Motor neuron (in vitro differentiated cells): ENCODE measurements around the gene VPS13D. TPM values are rescaled to one million over a fixed set of nuclear protein-coding genes. Genes with fewer than 3 reads are reported as not detected.

Experiments
- ATAC-seq, 8 experiments: fragments of 200-7000 bp; cut with Tn5 transposase; replicated peaks in 6 of 8; 2 replicates each; pipeline ENCODE4 v1.8.0; 2021; ENCODE audit warnings: mild to moderate bottlenecking in 8 of 8, moderate library complexity in 8 of 8
- H3K27ac ChIP-seq, 2 donors: fragments of 250-450 bp; sonication (Bioruptor Pico); 2 replicates each; pipeline ENCODE4 v1.9.0; 2021; ENCODE audit warnings: antibody characterized with exemption in 2 of 2, mild to moderate bottlenecking in 2 of 2, moderate library complexity in 1 of 2
- H3K4me1 ChIP-seq, 2 donors: fragments of 250-450 bp; sonication (Bioruptor Pico); replicated peaks in 1 of 2; 2 replicates each; pipeline ENCODE4 v1.6.1; 2021; ENCODE audit warnings: antibody characterized with exemption in 2 of 2, mild to moderate bottlenecking in 2 of 2, moderate library complexity in 1 of 2
- H3K4me3 ChIP-seq, 5 donors: fragments of 250-450 bp; sonication (Bioruptor Pico); 2 replicates each; pipeline ENCODE4 v1.9.0; 2021; ENCODE audit warnings: antibody characterized with exemption in 5 of 5, mild to moderate bottlenecking in 5 of 5, moderate library complexity in 4 of 5
- WGBS, 10 experiments: fragments of 450-650 bp; shearing (Covaris generic); methylation state at CpG; one replicate each; pipeline ENCODE4 v1.0.0; 2022; 5-methylcytosine and 5-hydroxymethylcytosine counted together
- in situ Hi-C, 9 experiments: fragments of 400-800 bp; cut with MboI; loops; one replicate each; pipeline ENCODE4 v1.15.0; 2021; ENCODE audit warnings: low sequenced_read_pairs in 9 of 9, low pct_unique_long_range_greater_than_20kb in 2 of 9; ENCODE audit not compliant: unreplicated experiment in 9 of 9
- total RNA-seq, 8 experiments: library from RNA; unstranded; fragments of 300-600 nt; gene quantifications; 2 replicates each; pipeline versions ENCODE4 v1.2.3 to v1.2.4, GENCODE V29; 2022

Gene VPS13D
- total RNA-seq, 8 experiments from 2014 or later: 18.7 to 130 (median 34.7) TPM

- H3K4me1 ChIP-seq: peaks cover 4 to 12% of the 10 kb centered on the region in 2 donors
- WGBS, 10 experiments: 89 to 100% (median 96%) methylated on average over 2 to 10 of the region's 10 CpGs; no CpG with 5 or more reads in 1 of the 10 experiments
- no peak overlapping the region for H3K4me3 ChIP-seq
- H3K27ac ChIP-seq: no peak overlapping the region
- ATAC-seq: no peak
- in situ Hi-C loops: no loop called here
These were observed 170.3 kb downstream of the VPS13D start for GRCh38 chr1:12400027-12400693.

GRCh38 chr1:12402159-12402673 is 172.4 kb downstream of the VPS13D start:
- Histone ChIP-seq H3K4me1 (peaks cover 12 to 30% of the 10 kb centered on the region in 2 donors), H3K4me3 (no peak overlapping the region), H3K27ac (no peak overlapping the region)
- 38 to 96% (median 63%) methylated on average over 1 to 3 of the region's 3 CpGs for WGBS, 10 experiments
- in situ Hi-C loops: no loop called here
- ATAC-seq: peak in 1 of 8 experiments; percentile 52

DNA sequence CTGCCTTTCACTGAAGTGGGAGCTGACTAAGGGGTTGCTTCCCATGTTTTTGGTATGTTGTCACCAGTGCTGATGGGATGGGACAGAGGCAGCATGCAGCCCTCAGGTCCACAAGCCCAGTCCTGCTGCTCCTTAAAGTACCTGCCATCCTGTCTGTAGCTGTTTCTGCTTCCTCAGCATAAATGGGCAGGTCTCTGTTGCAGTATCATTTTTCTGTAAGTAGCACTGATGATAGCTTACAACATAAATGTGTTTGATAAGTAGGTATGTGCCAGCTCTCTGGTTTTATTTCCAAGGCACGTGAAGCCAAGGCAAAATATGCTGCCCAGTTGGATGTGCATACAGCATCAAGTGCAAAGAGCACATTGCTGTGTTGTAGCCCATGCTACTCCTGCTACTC is 173.0 kb downstream of the VPS13D start:
- WGBS, 10 experiments: 80 to 100% (median 100%) methylated on average over 1 of the region's 1 CpG; no CpG with 5 or more reads in 3 of the 10 experiments
- ATAC-seq: no peak
- Histone ChIP-seq H3K27ac (no peak overlapping the region), H3K4me3 (no peak overlapping the region), H3K4me1 (peaks cover 15 to 30% of the 10 kb centered on the region in 2 donors)
- in situ Hi-C loops: no loop called here

DNA sequence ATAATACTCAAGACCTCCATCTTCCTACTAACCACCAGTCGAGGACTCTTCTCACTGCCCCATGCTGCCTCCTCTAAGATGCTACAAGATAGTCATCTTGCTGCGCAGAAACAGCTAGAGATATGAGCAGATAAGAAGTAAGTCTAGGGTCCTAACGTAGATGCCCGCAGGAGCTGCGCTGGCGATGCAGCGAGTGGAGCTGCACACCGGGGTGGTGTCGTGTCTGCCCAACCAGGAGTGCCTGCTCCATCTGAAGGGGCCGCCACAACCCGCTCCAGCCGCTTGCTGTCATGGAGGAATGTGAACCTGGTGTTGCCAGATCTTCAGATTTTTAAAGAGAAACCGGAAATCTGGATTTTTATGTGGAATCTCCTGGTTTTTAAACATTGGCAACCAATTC is 175.1 kb downstream of the VPS13D start:
- Histone ChIP-seq H3K4me1 (peaks cover 19 to 34% of the 10 kb centered on the region in 2 donors), H3K27ac (no peak overlapping the region), H3K4me3 (no peak overlapping the region)
- 84 to 100% (median 97%) methylated on average over 1 to 13 of the region's 13 CpGs; no CpG with 5 or more reads in 2 of the 10 experiments for WGBS, 10 experiments
- in situ Hi-C loops: no loop called here
- no peak for ATAC-seq

- no peak overlapping the region for H3K4me3 ChIP-seq
- no peak for ATAC-seq
- H3K4me1 ChIP-seq: peaks cover 19 to 34% of the 10 kb centered on the region in 2 donors
- 40 to 100% (median 82%) methylated on average over 1 to 8 of the region's 9 CpGs; no CpG with 5 or more reads in 1 of the 10 experiments for WGBS, 10 experiments
- no peak overlapping the region for H3K27ac ChIP-seq
- in situ Hi-C loops: no loop called here
These were observed 175.7 kb downstream of the VPS13D start for GRCh38 chr1:12405325-12406210.

- ATAC-seq: peak in 1 of 8 experiments; percentile 45
- H3K4me1 ChIP-seq: peaks cover 19 to 32% of the 10 kb centered on the region in 2 donors
- H3K27ac ChIP-seq: no peak overlapping the region
- in situ Hi-C loops: no loop called here
- no peak overlapping the region for H3K4me3 ChIP-seq
- WGBS, 10 experiments: 13 to 81% (median 25%) methylated on average over 1 to 8 of the region's 8 CpGs
These were observed 176.6 kb downstream of the VPS13D start for GRCh38 chr1:12406211-12407021.

GRCh38 chr1:12407050-12407961 is 177.5 kb downstream of the VPS13D start:
- in situ Hi-C loops: no loop called here
- ATAC-seq: peak; percentile 31 to 60 (median 54)
- Histone ChIP-seq H3K4me1 (peaks cover 15 to 26% of the 10 kb centered on the region in 2 donors), H3K4me3 (no peak overlapping the region), H3K27ac (no peak overlapping the region)
- 44 to 100% (median 72%) methylated on average over 2 to 8 of the region's 8 CpGs for WGBS, 10 experiments

DNA sequence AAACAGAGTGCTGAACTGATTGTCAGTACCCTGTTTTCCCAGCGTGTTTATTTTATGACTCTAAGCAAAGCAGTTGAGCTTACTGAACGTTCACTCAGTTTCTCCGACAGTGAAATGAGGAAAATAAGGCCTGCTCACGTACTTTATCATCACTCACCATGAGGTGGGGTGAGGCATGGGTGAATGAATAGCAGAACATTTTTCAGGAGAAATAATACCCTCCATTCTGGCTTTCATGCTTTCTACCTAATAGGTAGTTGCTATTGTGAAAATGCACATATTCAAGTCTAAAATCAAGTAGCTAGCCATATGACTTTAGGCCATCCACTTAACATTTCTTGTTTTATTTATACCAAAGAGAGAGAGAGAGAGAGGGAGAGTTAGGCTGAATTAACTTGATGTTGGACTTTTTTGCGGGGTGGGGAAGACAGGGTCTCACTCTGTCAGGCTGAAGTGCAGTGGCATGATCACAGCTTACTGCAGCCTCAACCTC is 178.2 kb downstream of the VPS13D start:
- 49 to 90% (median 62%) methylated on average over 3 to 5 of the region's 5 CpGs; no CpG with 5 or more reads in 1 of the 10 experiments for WGBS, 10 experiments
- Histone ChIP-seq H3K4me3 (no peak overlapping the region), H3K27ac (no peak overlapping the region), H3K4me1 (peaks cover 15 to 22% of the 10 kb centered on the region in 2 donors)
- in situ Hi-C loops: no loop called here
- peak in 4 of 8 experiments; percentile 21 to 81 (median 60) for ATAC-seq

DNA sequence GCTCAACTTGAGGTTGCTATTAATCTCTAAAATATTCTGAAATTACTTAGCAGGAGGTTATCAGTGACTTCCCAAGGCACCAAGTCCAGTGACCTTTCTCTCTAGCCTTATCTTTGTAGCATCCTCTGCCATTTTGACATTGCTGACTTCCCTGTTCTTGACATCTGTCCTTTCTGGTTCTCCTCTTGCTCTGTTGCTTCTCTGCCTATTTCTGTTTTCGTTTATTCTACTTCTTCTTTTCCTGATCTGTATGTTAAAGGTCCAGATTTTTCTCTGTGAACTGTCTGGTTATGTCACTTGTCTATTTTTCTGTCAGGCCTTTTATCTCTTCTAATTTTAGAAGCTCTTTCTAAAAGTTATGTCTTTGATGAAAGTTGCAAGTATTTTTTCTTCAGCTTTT is 178.8 kb downstream of the VPS13D start:
- H3K4me1 ChIP-seq: peaks cover 15 to 22% of the 10 kb centered on the region in 2 donors
- WGBS, 10 experiments: 0 to 94% (median 67%) methylated on average over 1 of the region's 1 CpG
- in situ Hi-C loops: no loop called here

GRCh38 chr1:12409681-12410080 is 179.9 kb downstream of the VPS13D start:
- peak in 2 of 8 experiments; percentile 23 to 54 for ATAC-seq
- no peak overlapping the region for H3K4me3 ChIP-seq
- WGBS, 10 experiments: 87 to 100% (median 92%) methylated on average over 2 of the region's 2 CpGs; no CpG with 5 or more reads in 5 of the 10 experiments
- H3K4me1 ChIP-seq: peaks cover 15 to 22% of the 10 kb centered on the region in 2 donors
- H3K27ac ChIP-seq: no peak overlapping the region
- in situ Hi-C loops: no loop called here

More for the DNA sequence above, 178.8 kb downstream of the VPS13D start:
- Histone ChIP-seq H3K27ac (no peak overlapping the region), H3K4me3 (no peak overlapping the region)
- ATAC-seq: no peak

- ATAC-seq: no peak
- no peak overlapping the region for H3K4me3 ChIP-seq
- no peak overlapping the region for H3K27ac ChIP-seq
- peaks cover 15 to 22% of the 10 kb centered on the region in 2 donors for H3K4me1 ChIP-seq
- in situ Hi-C loops: no loop called here
These were observed 180.5 kb downstream of the VPS13D start for GRCh38 chr1:12410351-12410750.

DNA sequence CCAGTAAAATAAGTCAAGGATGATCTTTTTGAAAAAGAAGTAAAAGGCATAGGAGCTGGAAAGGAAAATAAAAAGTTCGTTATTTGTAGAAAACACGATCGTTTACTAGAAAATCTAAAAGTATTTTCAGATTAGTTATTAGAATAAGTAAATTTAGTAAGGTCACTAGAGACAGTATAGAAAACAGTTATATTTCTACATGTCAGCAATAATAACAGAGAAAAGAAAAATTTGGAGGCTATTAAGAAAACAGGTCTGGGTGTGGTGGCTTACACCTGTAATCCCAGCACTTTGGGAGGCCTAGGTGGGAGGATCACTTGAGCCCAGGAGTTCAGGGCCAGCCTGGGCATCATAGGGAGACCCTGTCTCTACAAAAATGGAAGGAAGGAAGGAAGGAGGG is 181.3 kb downstream of the VPS13D start:
- in situ Hi-C loops: no loop called here
- Histone ChIP-seq H3K4me3 (no peak overlapping the region), H3K4me1 (peaks cover 8 to 15% of the 10 kb centered on the region in 2 donors), H3K27ac (no peak overlapping the region)
- 93 to 100% (median 97%) methylated on average over 3 of the region's 3 CpGs for WGBS, 10 experiments
- ATAC-seq: no peak
